ENCODE measurements around the gene SOCS1.

DNA sequence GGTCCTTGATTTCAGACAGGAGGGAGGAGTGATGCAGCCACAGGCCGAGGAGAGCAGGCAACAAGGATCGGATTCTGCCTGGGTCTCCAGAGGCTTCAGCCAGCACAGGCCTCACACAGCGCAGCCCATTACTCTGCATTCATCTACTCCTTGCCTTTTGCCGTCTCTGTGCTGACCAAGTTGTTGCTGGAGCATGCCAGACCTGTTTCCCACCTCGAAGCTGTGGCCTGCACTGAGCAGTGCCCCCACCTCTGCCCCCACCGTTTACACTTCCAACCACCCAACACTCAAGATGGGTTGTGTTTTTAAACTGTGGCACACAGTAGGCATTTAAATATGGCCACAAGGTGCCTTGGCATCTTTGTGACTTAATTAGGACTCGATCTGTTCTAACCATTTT is 19.0 kb upstream of the SOCS1 start:
- TF ChIP-seq CTCF (IDR thresholded peaks at IDR 0.05) (no peak), ZFX (IDR thresholded peaks at IDR 0.05; ENCODE audit: borderline replicate concordance) (no peak)
